GM23338 (cell line): ENCODE results near the gene AKNA. TPM values are rescaled to one million over a fixed set of nuclear protein-coding genes. Genes with fewer than 3 reads are reported as not detected.

Experiments
- ATAC-seq: fragments of 200-7000 bp; cut with Tn5 transposase; 3 replicates; pipeline ENCODE4 v1.9.1; 2020
- DNase-seq: peaks from one replicate; pipeline ENCODE4 v3.0.0-alpha.2; 2015; ENCODE audit warnings: low spot score
- H2AFZ ChIP-seq: fragments of 200-600 bp; sonication (generic); 2 replicates; pipeline ENCODE4 v1.8.0; 2016; ENCODE audit warnings: antibody characterized with exemption, mild to moderate bottlenecking, moderate library complexity
- H3F3A ChIP-seq: fragments of 200-600 bp; sonication (generic); replicated peaks from 2 replicates; pipeline ENCODE4 v1.8.0; 2017; ENCODE audit warnings: antibody characterized with exemption, mixed run types, low read depth
- H3K27ac ChIP-seq: fragments of 200-600 bp; sonication (generic); 2 replicates; pipeline ENCODE4 v1.6.1; 2016; ENCODE audit warnings: low read depth
- H3K27me3 ChIP-seq: fragments of 200-600 bp; sonication (generic); 2 replicates; pipeline ENCODE4 v1.8.0; 2016; ENCODE audit warnings: mild to moderate bottlenecking, mixed run types, moderate library complexity; ENCODE audit not compliant: insufficient read depth
- H3K36me3 ChIP-seq: fragments of 200-600 bp; sonication (generic); 2 replicates; pipeline ENCODE4 v1.8.0; 2016; ENCODE audit warnings: mild to moderate bottlenecking; ENCODE audit not compliant: insufficient read depth
- H3K4me1 ChIP-seq: fragments of 200-600 bp; sonication (generic); 2 replicates; pipeline ENCODE4 v1.8.0; 2016; ENCODE audit warnings: mild to moderate bottlenecking, moderate library complexity; ENCODE audit not compliant: insufficient read depth
- H3K4me2 ChIP-seq: fragments of 200-600 bp; sonication (generic); 2 replicates; pipeline ENCODE4 v1.7.1; 2017; ENCODE audit warnings: mixed run types
- H3K4me3 ChIP-seq: fragments of 200-600 bp; sonication (generic); 2 replicates; pipeline ENCODE4 v1.6.1; 2016; ENCODE audit warnings: mixed run types
- H3K79me2 ChIP-seq: fragments of 200-600 bp; sonication (generic); replicated peaks from 2 replicates; pipeline ENCODE4 v1.8.0; 2017; ENCODE audit warnings: mild to moderate bottlenecking; ENCODE audit not compliant: insufficient read depth
- H3K9me2 ChIP-seq: fragments of 200-600 bp; sonication (generic); 2 replicates; pipeline ENCODE4 v1.8.0; 2017; ENCODE audit not compliant: insufficient read depth
- H4K20me1 ChIP-seq: fragments of 200-600 bp; sonication (generic); replicated peaks from 2 replicates; pipeline ENCODE4 v1.8.0; 2017; ENCODE audit warnings: mild to moderate bottlenecking; ENCODE audit not compliant: insufficient read depth
- H3K27ac Mint-ChIP-seq: 2 replicates; pipeline ENCODE4 v1.8.0; 2020; ENCODE audit warnings: inconsistent platforms, mild to moderate bottlenecking, moderate library complexity, mixed read lengths
- H3K27me3 Mint-ChIP-seq: 3 replicates; pipeline ENCODE4 v1.8.0; 2022; ENCODE audit warnings: low read depth, mild to moderate bottlenecking, moderate library complexity, mixed read lengths, inconsistent platforms; ENCODE audit not compliant: insufficient read depth, poor library complexity
- H3K36me3 Mint-ChIP-seq: 3 replicates; pipeline ENCODE4 v1.8.0; 2021; ENCODE audit warnings: low read depth, mild to moderate bottlenecking, inconsistent platforms, moderate library complexity, mixed read lengths
- H3K4me1 Mint-ChIP-seq: 3 replicates; pipeline ENCODE4 v1.8.0; 2020; ENCODE audit warnings: mild to moderate bottlenecking, inconsistent platforms, mixed read lengths
- H3K4me3 Mint-ChIP-seq: 3 replicates; pipeline ENCODE4 v1.8.0; 2021; ENCODE audit warnings: moderate library complexity, mild to moderate bottlenecking, inconsistent platforms, mixed read lengths
- H3K9me3 Mint-ChIP-seq: 3 replicates; pipeline ENCODE4 v1.8.0; 2020; ENCODE audit warnings: moderate library complexity, mild to moderate bottlenecking, inconsistent platforms, mixed read lengths
- CREB1 ChIP-seq: fragments of 250-450 bp; sonication (Bioruptor Pico); IDR thresholded peaks from 2 replicates; pipeline ENCODE4 v1.5.0; 2020; ENCODE audit warnings: low read depth, mild to moderate bottlenecking, moderate library complexity
- EZH2 ChIP-seq: fragments of 200-600 bp; sonication (generic); IDR thresholded peaks from one replicate; pipeline ENCODE4 v1.8.0; 2017; ENCODE audit warnings: antibody characterized with exemption, mild to moderate bottlenecking, low read depth; ENCODE audit not compliant: unreplicated experiment
- EZH2phosphoT487 ChIP-seq: fragments of 200-600 bp; sonication (generic); IDR thresholded peaks from one replicate; pipeline ENCODE4 v1.8.1; 2018; ENCODE audit warnings: antibody characterized with exemption; ENCODE audit not compliant: unreplicated experiment
- JUNB ChIP-seq: IDR thresholded peaks from one replicate; pipeline ENCODE4 v1.6.1; 2016; ENCODE audit warnings: antibody characterized with exemption; ENCODE audit not compliant: unreplicated experiment
- NANOG ChIP-seq: IDR thresholded peaks from 2 replicates; pipeline ENCODE4 v1.6.1; 2016; ENCODE audit warnings: antibody characterized with exemption, borderline replicate concordance
- POLR2AphosphoS5 ChIP-seq: IDR thresholded peaks from 2 replicates; pipeline ENCODE4 v1.6.1; 2016; ENCODE audit warnings: antibody characterized with exemption, low read depth
- STAT1 ChIP-seq: IDR thresholded peaks from one replicate; pipeline ENCODE4 v1.6.1; 2016; ENCODE audit warnings: antibody characterized with exemption; ENCODE audit not compliant: unreplicated experiment
- ZNF114 ChIP-seq: fragments of 250-450 bp; sonication (Bioruptor Pico); IDR thresholded peaks from 2 replicates; pipeline ENCODE4 v1.5.0; 2020; ENCODE audit warnings: mild to moderate bottlenecking, moderate library complexity
- ZNF331 ChIP-seq: fragments of 250-450 bp; sonication (Bioruptor Pico); IDR thresholded peaks from 2 replicates; pipeline ENCODE4 v1.5.0; 2020; ENCODE audit warnings: low read depth, mild to moderate bottlenecking, moderate library complexity
- polyA plus RNA-seq: library from polyadenylated mRNA; unstranded; fragments of >200 nt; fragmentation: Nextera tagmentation; extraction: Ambion mirVana; gene quantifications from 2 replicates; pipeline ENCODE4 v1.2.1, GENCODE V29; 2016
- total RNA-seq: library from RNA; depleted of rRNA; stranded (reverse); fragments of >200 nt; shearing (Covaris generic); gene quantifications from 2 replicates; pipeline ENCODE4 v1.2.3, GENCODE V29; 2014
- TF ChIP-seq, protein P1 (sequence below): IDR thresholded peaks from one replicate; pipeline ENCODE4 v1.6.1; 2018; ENCODE audit warnings: antibody characterized with exemption; ENCODE audit not compliant: unreplicated experiment
- TF ChIP-seq, protein P2 (sequence below): fragments of 250-450 bp; sonication (Bioruptor Pico); IDR thresholded peaks from 2 replicates; pipeline ENCODE4 v1.5.0; 2020; ENCODE audit warnings: mild to moderate bottlenecking, moderate library complexity
- TF ChIP-seq, protein P3 (sequence below): IDR thresholded peaks from 2 replicates; pipeline ENCODE4 v1.6.1; 2016; ENCODE audit warnings: antibody characterized with exemption
- TF ChIP-seq, protein P4 (sequence below), 2 experiments: fragments of 200-600 bp in 1 of 2; sonication (generic) in 1 of 2; conservative IDR thresholded peaks; 2 replicates each; pipeline versions ENCODE4 v1.5.1 to v1.6.1; 2016 to 2017; ENCODE audit warnings: antibody characterized with exemption in 2 of 2, low read depth in 2 of 2, mild to moderate bottlenecking in 2 of 2, moderate library complexity in 1 of 2

AKNA gene
- total and polyA plus RNA-seq, 2 experiments from 2014 or later, result 9.0 to 28.1 TPM

DNA sequence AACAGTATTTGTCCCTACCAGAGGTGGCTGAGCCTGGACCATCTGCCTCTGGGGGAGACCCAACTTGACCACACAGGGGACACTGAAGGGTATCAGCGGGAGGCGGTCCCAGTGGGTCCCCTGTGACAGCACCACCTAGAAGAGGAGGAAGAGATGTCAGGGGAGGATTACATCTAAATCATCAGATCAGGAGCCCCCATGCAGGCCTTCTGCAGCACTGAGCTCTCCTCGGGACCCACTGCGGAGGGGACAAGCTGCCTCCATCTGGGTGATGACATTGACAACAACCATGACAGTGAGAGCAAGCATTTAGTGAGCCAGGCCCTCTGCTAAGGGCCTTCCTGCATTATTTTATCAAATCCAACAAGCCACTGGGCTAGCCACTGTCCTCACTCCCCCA lies 45.8 kb downstream of the AKNA start:
- DNase-seq (no peak), ATAC-seq (no peak)
- no peaks in the 10 kb centered on the region for H3K4me1 Mint-ChIP-seq
- Histone ChIP-seq H2AFZ (no peak overlapping the region), H3K4me2 (no peak overlapping the region), H4K20me1 (no peaks in the 10 kb centered on the region; the same call in 1 of the 2 replicates), H3K36me3 (peaks cover 12% of the 10 kb centered on the region), H3F3A (0 out of 2 replicates have a peak, but pooled peaks cover 4% of the 10 kb centered on the region), H3K27ac (no peak overlapping the region), H3K4me1 (no peaks in the 10 kb centered on the region), H3K79me2 (no peaks in the 10 kb centered on the region), H3K4me3 (no peak overlapping the region), H3K27me3 (no peaks in the 10 kb centered on the region), H3K9me2 (no peaks in the 10 kb centered on the region)
- peaks cover 10% of the 10 kb centered on the region for H3K27me3 Mint-ChIP-seq
- H3K36me3 Mint-ChIP-seq, result peaks cover 87% of the 10 kb centered on the region
- no peak overlapping the region for H3K4me3 Mint-ChIP-seq
- no peak overlapping the region for H3K27ac Mint-ChIP-seq
- no peak for TF ChIP-seq POLR2AphosphoS5
- no peak for TF ChIP-seq STAT1
- TF ChIP-seq ZNF331 (CRISPR knock-in tag), result no peak
- TF ChIP-seq, protein P1, sequence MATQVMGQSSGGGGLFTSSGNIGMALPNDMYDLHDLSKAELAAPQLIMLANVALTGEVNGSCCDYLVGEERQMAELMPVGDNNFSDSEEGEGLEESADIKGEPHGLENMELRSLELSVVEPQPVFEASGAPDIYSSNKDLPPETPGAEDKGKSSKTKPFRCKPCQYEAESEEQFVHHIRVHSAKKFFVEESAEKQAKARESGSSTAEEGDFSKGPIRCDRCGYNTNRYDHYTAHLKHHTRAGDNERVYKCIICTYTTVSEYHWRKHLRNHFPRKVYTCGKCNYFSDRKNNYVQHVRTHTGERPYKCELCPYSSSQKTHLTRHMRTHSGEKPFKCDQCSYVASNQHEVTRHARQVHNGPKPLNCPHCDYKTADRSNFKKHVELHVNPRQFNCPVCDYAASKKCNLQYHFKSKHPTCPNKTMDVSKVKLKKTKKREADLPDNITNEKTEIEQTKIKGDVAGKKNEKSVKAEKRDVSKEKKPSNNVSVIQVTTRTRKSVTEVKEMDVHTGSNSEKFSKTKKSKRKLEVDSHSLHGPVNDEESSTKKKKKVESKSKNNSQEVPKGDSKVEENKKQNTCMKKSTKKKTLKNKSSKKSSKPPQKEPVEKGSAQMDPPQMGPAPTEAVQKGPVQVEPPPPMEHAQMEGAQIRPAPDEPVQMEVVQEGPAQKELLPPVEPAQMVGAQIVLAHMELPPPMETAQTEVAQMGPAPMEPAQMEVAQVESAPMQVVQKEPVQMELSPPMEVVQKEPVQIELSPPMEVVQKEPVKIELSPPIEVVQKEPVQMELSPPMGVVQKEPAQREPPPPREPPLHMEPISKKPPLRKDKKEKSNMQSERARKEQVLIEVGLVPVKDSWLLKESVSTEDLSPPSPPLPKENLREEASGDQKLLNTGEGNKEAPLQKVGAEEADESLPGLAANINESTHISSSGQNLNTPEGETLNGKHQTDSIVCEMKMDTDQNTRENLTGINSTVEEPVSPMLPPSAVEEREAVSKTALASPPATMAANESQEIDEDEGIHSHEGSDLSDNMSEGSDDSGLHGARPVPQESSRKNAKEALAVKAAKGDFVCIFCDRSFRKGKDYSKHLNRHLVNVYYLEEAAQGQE, result no peak
- no peak for TF ChIP-seq EZH2
- TF ChIP-seq, protein P2, sequence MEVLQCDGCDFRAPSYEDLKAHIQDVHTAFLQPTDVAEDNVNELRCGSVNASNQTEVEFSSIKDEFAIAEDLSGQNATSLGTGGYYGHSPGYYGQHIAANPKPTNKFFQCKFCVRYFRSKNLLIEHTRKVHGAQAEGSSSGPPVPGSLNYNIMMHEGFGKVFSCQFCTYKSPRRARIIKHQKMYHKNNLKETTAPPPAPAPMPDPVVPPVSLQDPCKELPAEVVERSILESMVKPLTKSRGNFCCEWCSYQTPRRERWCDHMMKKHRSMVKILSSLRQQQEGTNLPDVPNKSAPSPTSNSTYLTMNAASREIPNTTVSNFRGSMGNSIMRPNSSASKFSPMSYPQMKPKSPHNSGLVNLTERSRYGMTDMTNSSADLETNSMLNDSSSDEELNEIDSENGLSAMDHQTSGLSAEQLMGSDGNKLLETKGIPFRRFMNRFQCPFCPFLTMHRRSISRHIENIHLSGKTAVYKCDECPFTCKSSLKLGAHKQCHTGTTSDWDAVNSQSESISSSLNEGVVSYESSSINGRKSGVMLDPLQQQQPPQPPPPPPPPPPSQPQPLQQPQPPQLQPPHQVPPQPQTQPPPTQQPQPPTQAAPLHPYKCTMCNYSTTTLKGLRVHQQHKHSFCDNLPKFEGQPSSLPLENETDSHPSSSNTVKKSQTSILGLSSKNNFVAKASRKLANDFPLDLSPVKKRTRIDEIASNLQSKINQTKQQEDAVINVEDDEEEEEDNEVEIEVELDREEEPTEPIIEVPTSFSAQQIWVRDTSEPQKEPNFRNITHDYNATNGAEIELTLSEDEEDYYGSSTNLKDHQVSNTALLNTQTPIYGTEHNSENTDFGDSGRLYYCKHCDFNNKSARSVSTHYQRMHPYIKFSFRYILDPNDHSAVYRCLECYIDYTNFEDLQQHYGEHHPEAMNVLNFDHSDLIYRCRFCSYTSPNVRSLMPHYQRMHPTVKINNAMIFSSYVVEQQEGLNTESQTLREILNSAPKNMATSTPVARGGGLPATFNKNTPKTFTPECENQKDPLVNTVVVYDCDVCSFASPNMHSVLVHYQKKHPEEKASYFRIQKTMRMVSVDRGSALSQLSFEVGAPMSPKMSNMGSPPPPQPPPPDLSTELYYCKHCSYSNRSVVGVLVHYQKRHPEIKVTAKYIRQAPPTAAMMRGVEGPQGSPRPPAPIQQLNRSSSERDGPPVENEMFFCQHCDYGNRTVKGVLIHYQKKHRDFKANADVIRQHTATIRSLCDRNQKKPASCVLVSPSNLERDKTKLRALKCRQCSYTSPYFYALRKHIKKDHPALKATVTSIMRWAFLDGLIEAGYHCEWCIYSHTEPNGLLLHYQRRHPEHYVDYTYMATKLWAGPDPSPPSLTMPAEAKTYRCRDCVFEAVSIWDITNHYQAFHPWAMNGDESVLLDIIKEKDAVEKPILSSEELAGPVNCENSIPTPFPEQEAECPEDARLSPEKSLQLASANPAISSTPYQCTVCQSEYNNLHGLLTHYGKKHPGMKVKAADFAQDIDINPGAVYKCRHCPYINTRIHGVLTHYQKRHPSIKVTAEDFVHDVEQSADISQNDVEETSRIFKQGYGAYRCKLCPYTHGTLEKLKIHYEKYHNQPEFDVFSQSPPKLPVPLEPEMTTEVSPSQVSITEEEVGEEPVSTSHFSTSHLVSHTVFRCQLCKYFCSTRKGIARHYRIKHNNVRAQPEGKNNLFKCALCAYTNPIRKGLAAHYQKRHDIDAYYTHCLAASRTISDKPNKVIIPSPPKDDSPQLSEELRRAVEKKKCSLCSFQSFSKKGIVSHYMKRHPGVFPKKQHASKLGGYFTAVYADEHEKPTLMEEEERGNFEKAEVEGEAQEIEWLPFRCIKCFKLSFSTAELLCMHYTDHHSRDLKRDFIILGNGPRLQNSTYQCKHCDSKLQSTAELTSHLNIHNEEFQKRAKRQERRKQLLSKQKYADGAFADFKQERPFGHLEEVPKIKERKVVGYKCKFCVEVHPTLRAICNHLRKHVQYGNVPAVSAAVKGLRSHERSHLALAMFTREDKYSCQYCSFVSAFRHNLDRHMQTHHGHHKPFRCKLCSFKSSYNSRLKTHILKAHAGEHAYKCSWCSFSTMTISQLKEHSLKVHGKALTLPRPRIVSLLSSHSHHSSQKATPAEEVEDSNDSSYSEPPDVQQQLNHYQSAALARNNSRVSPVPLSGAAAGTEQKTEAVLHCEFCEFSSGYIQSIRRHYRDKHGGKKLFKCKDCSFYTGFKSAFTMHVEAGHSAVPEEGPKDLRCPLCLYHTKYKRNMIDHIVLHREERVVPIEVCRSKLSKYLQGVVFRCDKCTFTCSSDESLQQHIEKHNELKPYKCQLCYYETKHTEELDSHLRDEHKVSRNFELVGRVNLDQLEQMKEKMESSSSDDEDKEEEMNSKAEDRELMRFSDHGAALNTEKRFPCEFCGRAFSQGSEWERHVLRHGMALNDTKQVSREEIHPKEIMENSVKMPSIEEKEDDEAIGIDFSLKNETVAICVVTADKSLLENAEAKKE (CRISPR knock-in tag), result no peak
- no peak for TF ChIP-seq ZNF114 (CRISPR knock-in tag)
- no peak for TF ChIP-seq NANOG
- TF ChIP-seq, protein P3, sequence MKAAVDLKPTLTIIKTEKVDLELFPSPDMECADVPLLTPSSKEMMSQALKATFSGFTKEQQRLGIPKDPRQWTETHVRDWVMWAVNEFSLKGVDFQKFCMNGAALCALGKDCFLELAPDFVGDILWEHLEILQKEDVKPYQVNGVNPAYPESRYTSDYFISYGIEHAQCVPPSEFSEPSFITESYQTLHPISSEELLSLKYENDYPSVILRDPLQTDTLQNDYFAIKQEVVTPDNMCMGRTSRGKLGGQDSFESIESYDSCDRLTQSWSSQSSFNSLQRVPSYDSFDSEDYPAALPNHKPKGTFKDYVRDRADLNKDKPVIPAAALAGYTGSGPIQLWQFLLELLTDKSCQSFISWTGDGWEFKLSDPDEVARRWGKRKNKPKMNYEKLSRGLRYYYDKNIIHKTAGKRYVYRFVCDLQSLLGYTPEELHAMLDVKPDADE, result no peak
- TF ChIP-seq JUNB, result no peak
- no peak for TF ChIP-seq EZH2phosphoT487
- TF ChIP-seq CREB1 (CRISPR knock-in tag), result no peak
- TF ChIP-seq, protein P4, sequence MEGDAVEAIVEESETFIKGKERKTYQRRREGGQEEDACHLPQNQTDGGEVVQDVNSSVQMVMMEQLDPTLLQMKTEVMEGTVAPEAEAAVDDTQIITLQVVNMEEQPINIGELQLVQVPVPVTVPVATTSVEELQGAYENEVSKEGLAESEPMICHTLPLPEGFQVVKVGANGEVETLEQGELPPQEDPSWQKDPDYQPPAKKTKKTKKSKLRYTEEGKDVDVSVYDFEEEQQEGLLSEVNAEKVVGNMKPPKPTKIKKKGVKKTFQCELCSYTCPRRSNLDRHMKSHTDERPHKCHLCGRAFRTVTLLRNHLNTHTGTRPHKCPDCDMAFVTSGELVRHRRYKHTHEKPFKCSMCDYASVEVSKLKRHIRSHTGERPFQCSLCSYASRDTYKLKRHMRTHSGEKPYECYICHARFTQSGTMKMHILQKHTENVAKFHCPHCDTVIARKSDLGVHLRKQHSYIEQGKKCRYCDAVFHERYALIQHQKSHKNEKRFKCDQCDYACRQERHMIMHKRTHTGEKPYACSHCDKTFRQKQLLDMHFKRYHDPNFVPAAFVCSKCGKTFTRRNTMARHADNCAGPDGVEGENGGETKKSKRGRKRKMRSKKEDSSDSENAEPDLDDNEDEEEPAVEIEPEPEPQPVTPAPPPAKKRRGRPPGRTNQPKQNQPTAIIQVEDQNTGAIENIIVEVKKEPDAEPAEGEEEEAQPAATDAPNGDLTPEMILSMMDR (conservative IDR thresholded peaks at IDR 0.05; ENCODE audit: low read depth in 2 of 2), result no peak
- no peaks in the 10 kb centered on the region for H3K9me3 Mint-ChIP-seq
